A549 (cell line): Measurements from ENCODE around the gene EXOC7. TPM values are rescaled to one million over a fixed set of nuclear protein-coding genes. Genes with fewer than 3 reads are reported as not detected.

ENCODE experiments used
- ATAC-seq, 2 experiments: fragments of 200-7000 bp in 1 of 2; fragments of >200 bp in 1 of 2; cut with Nextera tagmentation in 1 of 2; cut with Tn5 transposase in 1 of 2; 3 replicates each; pipeline versions ENCODE4 v1.8.0 to v1.9.1; 2018 to 2020; ENCODE audit warnings: mild to moderate bottlenecking in 1 of 2, moderate library complexity in 1 of 2
- CTCF ChIA-PET: fragments of 300-600 bp; sonication (Branson Sonifier 250); formaldehyde crosslinking; extraction: SDS; loops from one replicate; lab custom pipeline; 2021; ENCODE audit warnings: antibody characterized with exemption, inconsistent platforms; lab: Yijun Ruan, JAX
- POLR2A ChIA-PET: fragments of 350-600 bp; formaldehyde crosslinking; extraction: SDS; loops from one replicate; lab custom pipeline; 2021; ENCODE audit warnings: antibody characterized with exemption, inconsistent platforms; lab: Yijun Ruan, JAX
- DNase-seq, 2 experiments: peaks; one replicate each; pipeline versions ENCODE4 v3.0.0 to v3.0.0-alpha.2; 2011 to 2016; ENCODE audit warnings: low read depth in 1 of 2, low spot score in 1 of 2
- FAIRE-seq: peaks from 2 replicates; lab custom pipeline; 2011; peaks lifted over from hg19 to GRCh38; lab: Jason Lieb, UNC
- H3K27ac ChIP-seq, 2 experiments: fragments of >200 bp; sonication (Bioruptor Twin); formaldehyde crosslinking; 3 replicates each; pipeline ENCODE4 v1.5.1; 2016 to 2017
- H3K4me1 ChIP-seq: fragments of >200 bp; sonication (Bioruptor Twin); formaldehyde crosslinking; 3 replicates; pipeline ENCODE4 v1.6.1; 2016
- H3K4me2 ChIP-seq: fragments of >200 bp; sonication (Bioruptor Twin); formaldehyde crosslinking; 3 replicates; pipeline ENCODE4 v1.6.1; 2016
- H3K4me3 ChIP-seq: fragments of >200 bp; sonication (Bioruptor Twin); formaldehyde crosslinking; 3 replicates; pipeline ENCODE4 v1.5.1; 2016
- H3K9me3 ChIP-seq: fragments of >200 bp; sonication (Bioruptor Twin); formaldehyde crosslinking; 3 replicates; pipeline ENCODE4 v1.6.1; 2016
- CBX8 ChIP-seq: fragments of 200-600 bp; sonication (generic); IDR thresholded peaks from 2 replicates; pipeline ENCODE4 v1.6.1; 2016
- CHD4 ChIP-seq: fragments of 200-600 bp; sonication (generic); IDR thresholded peaks from 2 replicates; pipeline ENCODE4 v1.6.1; 2016; ENCODE audit warnings: antibody characterized with exemption, mild to moderate bottlenecking, borderline replicate concordance
- CTCF ChIP-seq: fragments of >200 bp; sonication (Bioruptor Twin); formaldehyde crosslinking; IDR thresholded peaks from 3 replicates; pipeline ENCODE4 v1.5.1; 2016
- E2F6 ChIP-seq: IDR thresholded peaks from 2 replicates; pipeline ENCODE4 v1.6.1; 2012; ENCODE audit warnings: low read depth, borderline replicate concordance
- FOSB ChIP-seq: fragments of 250-450 bp; sonication (Bioruptor Pico); IDR thresholded peaks from 2 replicates; pipeline ENCODE4 v1.5.0; 2020; ENCODE audit warnings: mild to moderate bottlenecking, moderate library complexity
- HDAC2 ChIP-seq: fragments of 200-600 bp; sonication (generic); IDR thresholded peaks from 2 replicates; pipeline ENCODE4 v1.6.1; 2016
- HOXB13 ChIP-seq: fragments of 250-450 bp; sonication (Bioruptor Pico); IDR thresholded peaks from 2 replicates; pipeline ENCODE4 v1.5.0; 2020; ENCODE audit warnings: low read depth, mild to moderate bottlenecking, moderate library complexity
- HOXB5 ChIP-seq: fragments of 250-450 bp; sonication (Bioruptor Pico); IDR thresholded peaks from 2 replicates; pipeline ENCODE4 v1.5.0; 2020; ENCODE audit warnings: mild to moderate bottlenecking, moderate library complexity
- JUN ChIP-seq, 2 experiments: fragments of >200 bp; sonication (Bioruptor Twin); formaldehyde crosslinking; IDR thresholded peaks; 2 replicates in 1 of 2; 3 replicates in 1 of 2; pipeline ENCODE4 v1.6.1; 2016 to 2017
- KDM1A ChIP-seq: fragments of 200-600 bp; sonication (generic); IDR thresholded peaks from 2 replicates; pipeline ENCODE4 v1.6.1; 2016; ENCODE audit warnings: low read depth, mild to moderate bottlenecking
- NFE2L2 ChIP-seq: fragments of 150-350 bp; conservative IDR thresholded peaks from 2 replicates; pipeline ENCODE4 v1.6.1; 2014; ENCODE audit warnings: low read length
- PBX3 ChIP-seq: IDR thresholded peaks from 2 replicates; pipeline ENCODE4 v1.6.1; 2012
- POLR2A ChIP-seq: IDR thresholded peaks from 2 replicates; pipeline ENCODE4 v1.6.1; 2012; ENCODE audit warnings: mild to moderate bottlenecking, low read length
- RARB ChIP-seq: fragments of 250-450 bp; sonication (Bioruptor Pico); IDR thresholded peaks from 2 replicates; pipeline ENCODE4 v1.8.0; 2021; ENCODE audit warnings: mild to moderate bottlenecking, moderate library complexity
- RCOR1 ChIP-seq: fragments of 150-350 bp; IDR thresholded peaks from 2 replicates; pipeline ENCODE4 v1.6.1; 2014; ENCODE audit warnings: antibody characterized with exemption, low read length, low read depth
- WGBS: methylation state at CpG from one replicate; pipeline ENCODE4 v1.1.6; 2017; ENCODE audit errors: missing lambda C conversion rate; 5-methylcytosine and 5-hydroxymethylcytosine counted together
- polyA plus RNA-seq, 4 experiments: library from polyadenylated mRNA; depleted of rRNA in 3 of 4; stranded (reverse); fragments of >200 nt; fragmentation: RNase III in 1 of 4; extraction: RNeasy Plus Mini Kit Qiagen cat#74134 plus additional on column Dnase treatment in 1 of 4; gene quantifications; 2 replicates in 3 of 4; 3 replicates in 1 of 4; pipeline ENCODE4 v1.2.3, GENCODE V29; 2011 to 2017

EXOC7 gene
- polyA plus RNA-seq, 2 of the 4 experiments (the other 2 are of a cell fraction), result 64.5 to 72.3 TPM

- FAIRE-seq (no peak), ATAC-seq (no peak), DNase-seq (no peak)
- CTCF ChIA-PET, result interaction anchor here (0.7 to 38.7 kb wide), 4 partner anchors 18 to 165 kb away, joined by 3 to 755 read pairs (median 6); no protein-coding TSS in a partner anchor
- POLR2A ChIA-PET, result interaction anchor here (0.5 to 0.6 kb wide), 3 partner anchors 59 to 195 kb away, joined by 3 to 4 read pairs (median 4); no protein-coding TSS in a partner anchor
- Histone ChIP-seq H3K4me3 (no peak overlapping the region), H3K4me2 (peak overlapping the region; percentile 88), H3K27ac (peak overlapping the region; percentile 76 to 84), H3K9me3 (no peaks in the 10 kb centered on the region), H3K4me1 (peaks cover 38% of the 10 kb centered on the region)
- WGBS, result 82% methylated on average over 15 of the region's 15 CpGs
- TF ChIP-seq FOSB (no peak), HDAC2 (no peak), POLR2A (no peak), KDM1A (no peak), RCOR1 (no peak), E2F6 (no peak), HOXB13 (CRISPR knock-in tag) (no peak), PBX3 (no peak), CTCF (no peak), CBX8 (no peak)
Observed at GRCh38 chr17:76138896-76139752, 35.5 kb upstream of the EXOC7 start.

GRCh38 chr17:76138234-76138895 is 34.8 kb upstream of the EXOC7 start:
- POLR2A ChIA-PET, result interaction anchor here (0.5 to 0.6 kb wide), 3 partner anchors 60 to 194 kb away, joined by 3 to 4 read pairs (median 4); no protein-coding TSS in a partner anchor
- CTCF ChIA-PET, result interaction anchor here (0.5 to 38.7 kb wide), 6 partner anchors 17 to 166 kb away, joined by 3 to 755 read pairs (median 4); no protein-coding TSS in a partner anchor
- peak; percentile 54 to 66 for DNase-seq
- Histone ChIP-seq H3K4me3 (no peak overlapping the region), H3K4me1 (peaks cover 38% of the 10 kb centered on the region), H3K4me2 (peak overlapping the region; percentile 88), H3K9me3 (no peaks in the 10 kb centered on the region), H3K27ac (peak overlapping the region; percentile 76 to 84)
- TF ChIP-seq JUN (IDR thresholded peaks at IDR 0.05) (0 out of 5 replicates have a peak, but pooled peaks of 1 of the 2 experiments have one; percentile 7), CHD4 (no peak), NFE2L2 (no peak)
- 24% methylated on average over 18 of the region's 23 CpGs for WGBS
- no peak for FAIRE-seq
- ATAC-seq, result peak; percentile 41 to 46

- H3K4me3 ChIP-seq, result no peak overlapping the region
- H3K27ac ChIP-seq, result peak overlapping the region; percentile 76 to 84
- no peak for TF ChIP-seq RARB
- TF ChIP-seq HOXB5 (CRISPR knock-in tag), result no peak
- peak overlapping the region; percentile 88 for H3K4me2 ChIP-seq
- ChIA-PET POLR2A (no interaction called here), CTCF (interaction anchor here (1.1 to 38.7 kb wide), 5 partner anchors 14 to 149 kb away, joined by 3 to 755 read pairs (median 5); no protein-coding TSS in a partner anchor)
- FAIRE-seq (no peak), ATAC-seq (no peak), DNase-seq (no peak)
- no peaks in the 10 kb centered on the region for H3K9me3 ChIP-seq
- peaks cover 44% of the 10 kb centered on the region for H3K4me1 ChIP-seq
- 93% methylated on average over 46 of the region's 54 CpGs for WGBS
Observed at GRCh38 chr17:76137351-76138233, 34.0 kb upstream of the EXOC7 start.
